VCaP (cell line): ENCODE measurements around the gene ELF4.

ENCODE experiments used
- H3K27ac ChIP-seq: fragments of 450-650 bp; 2 replicates; pipeline ENCODE4 v1.5.1; 2017
- CTCF ChIP-seq: fragments of 450-650 bp; conservative IDR thresholded peaks from 2 replicates; pipeline ENCODE4 v1.5.1; 2017; ENCODE audit warnings: mild to moderate bottlenecking, moderate library complexity

Gene ELF4

GRCh38 chrX:130100180-130100579 is 10.1 kb downstream of the ELF4 start:
- no peak for TF ChIP-seq CTCF
- H3K27ac ChIP-seq: no peak overlapping the region

- no peak overlapping the region for H3K27ac ChIP-seq
- TF ChIP-seq CTCF: no peak
These were observed 12.1 kb downstream of the ELF4 start for GRCh38 chrX:130098210-130098552.

- TF ChIP-seq CTCF: no peak
- H3K27ac ChIP-seq: no peak overlapping the region
These were observed 12.6 kb downstream of the ELF4 start for GRCh38 chrX:130097507-130098209.

GRCh38 chrX:130095249-130096030 is 14.9 kb downstream of the ELF4 start:
- no peak for TF ChIP-seq CTCF
- H3K27ac ChIP-seq: no peak overlapping the region

GRCh38 chrX:130094696-130095095 is 15.6 kb downstream of the ELF4 start:
- no peak for TF ChIP-seq CTCF
- H3K27ac ChIP-seq: no peak overlapping the region

GRCh38 chrX:130093271-130093670 is 17.0 kb downstream of the ELF4 start:
- no peak overlapping the region for H3K27ac ChIP-seq
- TF ChIP-seq CTCF: no peak

GRCh38 chrX:130091980-130092522 is 18.2 kb downstream of the ELF4 start:
- TF ChIP-seq CTCF: no peak
- no peak overlapping the region for H3K27ac ChIP-seq
